Body of pancreas (tissue), 4 donors: ENCODE data around the gene GDF2.

ENCODE experiments used
- POLR2A ChIP-seq, 3 donors: fragments of 450-650 bp; IDR thresholded peaks; one replicate each; pipeline ENCODE4 v1.6.1; 2016; ENCODE audit warnings: antibody characterized with exemption in 3 of 3, mild to moderate bottlenecking in 2 of 3
- TF ChIP-seq, protein P1 (sequence below), 7 experiments: fragments of 450-650 bp in 4 of 7; fragments of 200-600 bp in 3 of 7; sonication (generic) in 3 of 7; IDR thresholded peaks; one replicate each; pipeline ENCODE4 v1.5.1; 2016 to 2019; ENCODE audit warnings: antibody characterized with exemption in 7 of 7

DNA sequence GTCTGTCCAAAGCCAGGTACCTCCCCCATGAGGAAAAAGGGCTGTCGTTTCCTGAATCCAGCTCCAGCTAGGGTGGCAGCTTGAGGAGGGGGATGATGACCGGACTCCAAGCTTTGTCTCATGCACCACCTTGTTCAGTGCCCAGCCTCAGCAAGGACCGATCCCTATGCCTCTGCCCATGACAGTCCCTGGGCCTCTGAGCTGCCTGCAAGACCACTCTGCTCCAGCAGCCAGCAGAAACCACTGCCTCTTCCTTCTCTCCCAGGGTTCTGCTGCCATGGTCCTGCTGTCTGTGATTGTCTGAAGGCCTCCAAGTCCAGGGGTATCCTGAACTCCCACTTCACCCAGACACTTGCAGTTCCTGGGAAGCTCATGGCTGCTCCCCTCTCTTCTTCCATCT is 43.5 kb upstream of the GDF2 start:
- no peak for TF ChIP-seq POLR2A (IDR thresholded peaks at IDR 0.05)
- TF ChIP-seq, protein P1, sequence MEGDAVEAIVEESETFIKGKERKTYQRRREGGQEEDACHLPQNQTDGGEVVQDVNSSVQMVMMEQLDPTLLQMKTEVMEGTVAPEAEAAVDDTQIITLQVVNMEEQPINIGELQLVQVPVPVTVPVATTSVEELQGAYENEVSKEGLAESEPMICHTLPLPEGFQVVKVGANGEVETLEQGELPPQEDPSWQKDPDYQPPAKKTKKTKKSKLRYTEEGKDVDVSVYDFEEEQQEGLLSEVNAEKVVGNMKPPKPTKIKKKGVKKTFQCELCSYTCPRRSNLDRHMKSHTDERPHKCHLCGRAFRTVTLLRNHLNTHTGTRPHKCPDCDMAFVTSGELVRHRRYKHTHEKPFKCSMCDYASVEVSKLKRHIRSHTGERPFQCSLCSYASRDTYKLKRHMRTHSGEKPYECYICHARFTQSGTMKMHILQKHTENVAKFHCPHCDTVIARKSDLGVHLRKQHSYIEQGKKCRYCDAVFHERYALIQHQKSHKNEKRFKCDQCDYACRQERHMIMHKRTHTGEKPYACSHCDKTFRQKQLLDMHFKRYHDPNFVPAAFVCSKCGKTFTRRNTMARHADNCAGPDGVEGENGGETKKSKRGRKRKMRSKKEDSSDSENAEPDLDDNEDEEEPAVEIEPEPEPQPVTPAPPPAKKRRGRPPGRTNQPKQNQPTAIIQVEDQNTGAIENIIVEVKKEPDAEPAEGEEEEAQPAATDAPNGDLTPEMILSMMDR (IDR thresholded peaks at IDR 0.05) = no peak
